Peyer's patch (tissue), 4 donors: ENCODE measurements around the gene MINDY4. TPM values are rescaled to one million over a fixed set of nuclear protein-coding genes. Genes with fewer than 3 reads are reported as not detected.
A peak's percentile ranks its signal among the peaks of the same experiment; 100 is the strongest.

Source experiments
- DNase-seq, 3 donors: peaks; one replicate each; pipeline ENCODE4 v3.0.0-alpha.2; 2017 to 2019
- H3K27ac ChIP-seq, 4 donors: fragments of 200-600 bp; sonication (generic); one replicate each; pipeline ENCODE4 v1.5.1; 2016 to 2019
- H3K27me3 ChIP-seq, 2 donors: fragments of 200-600 bp; sonication (generic); one replicate each; pipeline ENCODE4 v1.5.1; 2019
- H3K36me3 ChIP-seq, 3 donors: fragments of 200-600 bp; sonication (generic); one replicate each; pipeline ENCODE4 v1.5.1; 2016 to 2019
- H3K4me1 ChIP-seq, 4 donors: fragments of 200-600 bp; sonication (generic); one replicate each; pipeline ENCODE4 v1.5.1; 2016 to 2019
- H3K4me3 ChIP-seq, 4 donors: fragments of 200-600 bp; sonication (generic); 1 replicate in 3 of 4; 2 replicates in 1 of 4; pipeline ENCODE4 v1.5.1; 2016 to 2019; ENCODE audit warnings: mild to moderate bottlenecking in 1 of 4
- H3K9me3 ChIP-seq, 4 donors: fragments of 200-600 bp; sonication (generic); one replicate each; pipeline ENCODE4 v1.5.1; 2016 to 2019; ENCODE audit warnings: mild to moderate bottlenecking in 1 of 4
- POLR2A ChIP-seq, 2 donors: fragments of 450-650 bp; IDR thresholded peaks; one replicate each; pipeline ENCODE4 v1.5.1; 2017; ENCODE audit warnings: antibody characterized with exemption in 2 of 2, mild to moderate bottlenecking in 2 of 2, moderate library complexity in 2 of 2
- total RNA-seq, 4 donors: library from RNA; depleted of rRNA; stranded (reverse); fragments of >200 nt; gene quantifications; one replicate each; pipeline ENCODE4 v1.1.0, GENCODE V29; 2016
- TF ChIP-seq, protein P1 (sequence below), 6 experiments: fragments of 450-650 bp in 4 of 6; fragments of 200-600 bp in 2 of 6; sonication (generic) in 1 of 6; IDR thresholded peaks; one replicate each; pipeline ENCODE4 v1.5.1; 2017 to 2019; ENCODE audit warnings: antibody characterized with exemption in 6 of 6, mild to moderate bottlenecking in 3 of 6, moderate library complexity in 1 of 6

The MINDY4 gene
- total RNA-seq, 4 donors from 2014 or later: 3.9 to 19.8 (median 6.8) TPM

GRCh38 chr7:30836991-30837390 is 65.8 kb downstream of the MINDY4 start:
- no peak overlapping the region for H3K4me3 ChIP-seq
- H3K9me3 ChIP-seq: peaks cover 0 to 12% (median 3%) of the 10 kb centered on the region in 4 donors
- H3K27ac ChIP-seq: no peak overlapping the region
- no peak for TF ChIP-seq POLR2A (IDR thresholded peaks at IDR 0.05)
- TF ChIP-seq, protein P1, sequence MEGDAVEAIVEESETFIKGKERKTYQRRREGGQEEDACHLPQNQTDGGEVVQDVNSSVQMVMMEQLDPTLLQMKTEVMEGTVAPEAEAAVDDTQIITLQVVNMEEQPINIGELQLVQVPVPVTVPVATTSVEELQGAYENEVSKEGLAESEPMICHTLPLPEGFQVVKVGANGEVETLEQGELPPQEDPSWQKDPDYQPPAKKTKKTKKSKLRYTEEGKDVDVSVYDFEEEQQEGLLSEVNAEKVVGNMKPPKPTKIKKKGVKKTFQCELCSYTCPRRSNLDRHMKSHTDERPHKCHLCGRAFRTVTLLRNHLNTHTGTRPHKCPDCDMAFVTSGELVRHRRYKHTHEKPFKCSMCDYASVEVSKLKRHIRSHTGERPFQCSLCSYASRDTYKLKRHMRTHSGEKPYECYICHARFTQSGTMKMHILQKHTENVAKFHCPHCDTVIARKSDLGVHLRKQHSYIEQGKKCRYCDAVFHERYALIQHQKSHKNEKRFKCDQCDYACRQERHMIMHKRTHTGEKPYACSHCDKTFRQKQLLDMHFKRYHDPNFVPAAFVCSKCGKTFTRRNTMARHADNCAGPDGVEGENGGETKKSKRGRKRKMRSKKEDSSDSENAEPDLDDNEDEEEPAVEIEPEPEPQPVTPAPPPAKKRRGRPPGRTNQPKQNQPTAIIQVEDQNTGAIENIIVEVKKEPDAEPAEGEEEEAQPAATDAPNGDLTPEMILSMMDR (IDR thresholded peaks at IDR 0.05): no peak
- H3K27me3 ChIP-seq: no peaks in the 10 kb centered on the region
- no peaks in the 10 kb centered on the region for H3K4me1 ChIP-seq
- peaks cover 0 to 6% (median 0%) of the 10 kb centered on the region in 3 donors for H3K36me3 ChIP-seq
- DNase-seq: peak in 1 of 3 donors; percentile 6

GRCh38 chr7:30837581-30837980 is 66.4 kb downstream of the MINDY4 start:
- Histone ChIP-seq H3K27ac (no peak overlapping the region), H3K27me3 (no peaks in the 10 kb centered on the region), H3K4me1 (no peaks in the 10 kb centered on the region), H3K36me3 (peaks cover 0 to 6% (median 0%) of the 10 kb centered on the region in 3 donors), H3K4me3 (no peak overlapping the region), H3K9me3 (peaks cover 0 to 12% (median 3%) of the 10 kb centered on the region in 4 donors)
- no peak for TF ChIP-seq POLR2A (IDR thresholded peaks at IDR 0.05)
- TF ChIP-seq, protein P1 (IDR thresholded peaks at IDR 0.05): no peak
- peak in 1 of 3 donors; percentile 29 for DNase-seq

- no peak overlapping the region for H3K27ac ChIP-seq
- H3K9me3 ChIP-seq: peaks cover 0 to 12% (median 3%) of the 10 kb centered on the region in 4 donors
- no peak for TF ChIP-seq POLR2A (IDR thresholded peaks at IDR 0.05)
- TF ChIP-seq, protein P1 (IDR thresholded peaks at IDR 0.05): no peak
- H3K4me3 ChIP-seq: no peak overlapping the region
- DNase-seq: peak in 1 of 3 donors; percentile 8
- no peaks in the 10 kb centered on the region for H3K27me3 ChIP-seq
- no peaks in the 10 kb centered on the region for H3K4me1 ChIP-seq
- H3K36me3 ChIP-seq: peaks cover 0 to 6% (median 0%) of the 10 kb centered on the region in 3 donors
These were observed 66.8 kb downstream of the MINDY4 start for GRCh38 chr7:30838008-30838407.

GRCh38 chr7:30840141-30841024 is 69.2 kb downstream of the MINDY4 start:
- H3K27ac ChIP-seq: no peak overlapping the region
- H3K36me3 ChIP-seq: peaks cover 0 to 6% (median 0%) of the 10 kb centered on the region in 3 donors
- H3K9me3 ChIP-seq: no peaks in the 10 kb centered on the region
- no peak for TF ChIP-seq POLR2A (IDR thresholded peaks at IDR 0.05)
- TF ChIP-seq, protein P1 (IDR thresholded peaks at IDR 0.05): no peak
- DNase-seq: peak in 1 of 3 donors; percentile 43
- H3K27me3 ChIP-seq: no peaks in the 10 kb centered on the region
- H3K4me1 ChIP-seq: peaks cover 0 to 7% (median 0%) of the 10 kb centered on the region in 4 donors
- no peak overlapping the region for H3K4me3 ChIP-seq

DNA sequence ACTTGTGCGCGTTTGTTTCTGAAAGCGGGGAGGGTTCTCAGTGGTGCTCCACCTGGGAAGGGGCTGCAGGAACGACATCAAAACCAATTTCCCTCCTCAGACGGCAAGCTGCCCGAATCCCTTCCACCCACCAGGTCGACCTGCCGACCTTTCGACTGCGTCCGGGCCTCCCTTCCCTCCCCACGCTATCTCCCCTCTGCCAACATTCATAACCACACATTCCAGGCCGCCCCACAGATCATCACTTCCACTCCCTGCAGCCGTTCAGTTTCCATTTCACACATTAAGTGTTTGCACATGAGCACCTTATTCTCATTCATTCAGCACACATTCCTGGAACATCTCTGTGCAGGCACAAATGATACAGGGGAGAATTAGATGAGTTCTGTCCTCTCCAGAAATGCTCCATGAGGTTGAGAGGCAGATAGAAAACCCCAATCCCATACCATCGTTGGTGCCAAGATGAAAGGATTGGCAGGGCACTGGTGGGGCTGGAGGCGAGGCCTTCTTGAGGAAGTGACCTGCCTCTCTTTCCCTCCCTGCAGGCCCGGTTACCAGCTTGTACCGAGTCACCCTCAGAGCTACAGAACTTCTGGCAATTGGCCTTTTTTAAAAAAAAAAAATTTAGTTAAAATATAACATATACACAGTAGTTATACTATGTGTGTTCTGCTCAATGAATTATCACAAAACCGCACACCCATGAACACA is 70.0 kb downstream of the MINDY4 start:
- peaks cover 0 to 6% (median 0%) of the 10 kb centered on the region in 3 donors for H3K36me3 ChIP-seq
- H3K4me1 ChIP-seq: peaks cover 0 to 11% (median 0%) of the 10 kb centered on the region in 4 donors
- no peaks in the 10 kb centered on the region for H3K9me3 ChIP-seq
- H3K27ac ChIP-seq: no peak overlapping the region
- peak in 1 of 3 donors; percentile 11 for DNase-seq
- TF ChIP-seq, protein P1 (IDR thresholded peaks at IDR 0.05): no peak
- no peak for TF ChIP-seq POLR2A (IDR thresholded peaks at IDR 0.05)
- H3K27me3 ChIP-seq: no peaks in the 10 kb centered on the region
- no peak overlapping the region for H3K4me3 ChIP-seq
